Neutrophil (primary cell): ENCODE measurements around the gene C1orf53.
"Not testable (repeated sequence)": the region's sequence is repeated elsewhere in the genome, so short reads cannot be mapped to it uniquely, and the experiment has no call there.

Experiments
- H3K27ac ChIP-seq: fragments of 200-600 bp; sonication (generic); 2 replicates; pipeline ENCODE4 v1.5.1; 2016; ENCODE audit warnings: mild to moderate bottlenecking, moderate library complexity
- H3K27me3 ChIP-seq: fragments of 200-600 bp; sonication (generic); 2 replicates; pipeline ENCODE4 v1.6.0; 2016; ENCODE audit warnings: mild to moderate bottlenecking
- H3K36me3 ChIP-seq: fragments of 200-600 bp; sonication (generic); 2 replicates; pipeline ENCODE4 v1.5.1; 2017
- H3K4me1 ChIP-seq, 2 experiments: fragments of 200-600 bp in 1 of 2; sonication (generic) in 1 of 2; 1 replicate in 1 of 2; 2 replicates in 1 of 2; pipeline versions ENCODE4 v1.5.1 to v1.6.1; 2013 to 2016; ENCODE audit warnings: low read depth in 1 of 2, low read length in 1 of 2, mild to moderate bottlenecking in 1 of 2, moderate library complexity in 1 of 2; ENCODE audit not compliant: control insufficient read depth in 1 of 2, insufficient read depth in 1 of 2
- H3K4me3 ChIP-seq, 2 experiments: fragments of 200-600 bp in 1 of 2; sonication (generic) in 1 of 2; 1 replicate in 1 of 2; 2 replicates in 1 of 2; pipeline ENCODE4 v1.5.1; 2013 to 2016; ENCODE audit warnings: low read depth in 1 of 2, low read length in 1 of 2, mild to moderate bottlenecking in 1 of 2, moderate library complexity in 1 of 2
- H3K9me3 ChIP-seq: fragments of 200-600 bp; sonication (generic); 2 replicates; pipeline ENCODE4 v1.5.1; 2016
- TF ChIP-seq, protein P1 (sequence below): fragments of 200-600 bp; sonication (generic); IDR thresholded peaks from 2 replicates; pipeline ENCODE4 v1.5.1; 2016; ENCODE audit warnings: antibody characterized with exemption

Gene C1orf53

DNA sequence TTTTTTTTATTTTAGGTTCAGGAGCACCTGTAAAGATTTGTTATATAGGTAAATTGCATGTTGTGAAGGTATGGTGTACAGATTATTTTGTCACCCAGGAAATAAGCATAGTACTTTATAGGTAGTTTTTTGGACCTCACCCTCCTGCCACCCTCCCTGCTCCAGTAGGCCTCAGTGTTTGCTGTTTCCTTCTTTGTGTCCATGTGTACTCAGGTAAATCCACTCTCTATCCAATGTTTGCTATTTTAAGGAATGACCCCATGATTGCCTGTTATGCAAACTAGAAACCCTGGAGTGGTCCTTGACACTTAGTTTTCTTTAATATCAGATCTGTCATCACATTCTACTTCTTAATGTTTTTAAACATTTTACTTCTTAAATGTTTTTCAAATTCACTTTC is 48.7 kb downstream of the C1orf53 start:
- no peaks in the 10 kb centered on the region for H3K27me3 ChIP-seq
- no peak overlapping the region for H3K27ac ChIP-seq
- H3K9me3 ChIP-seq, result no peaks in the 10 kb centered on the region
- TF ChIP-seq, protein P1, sequence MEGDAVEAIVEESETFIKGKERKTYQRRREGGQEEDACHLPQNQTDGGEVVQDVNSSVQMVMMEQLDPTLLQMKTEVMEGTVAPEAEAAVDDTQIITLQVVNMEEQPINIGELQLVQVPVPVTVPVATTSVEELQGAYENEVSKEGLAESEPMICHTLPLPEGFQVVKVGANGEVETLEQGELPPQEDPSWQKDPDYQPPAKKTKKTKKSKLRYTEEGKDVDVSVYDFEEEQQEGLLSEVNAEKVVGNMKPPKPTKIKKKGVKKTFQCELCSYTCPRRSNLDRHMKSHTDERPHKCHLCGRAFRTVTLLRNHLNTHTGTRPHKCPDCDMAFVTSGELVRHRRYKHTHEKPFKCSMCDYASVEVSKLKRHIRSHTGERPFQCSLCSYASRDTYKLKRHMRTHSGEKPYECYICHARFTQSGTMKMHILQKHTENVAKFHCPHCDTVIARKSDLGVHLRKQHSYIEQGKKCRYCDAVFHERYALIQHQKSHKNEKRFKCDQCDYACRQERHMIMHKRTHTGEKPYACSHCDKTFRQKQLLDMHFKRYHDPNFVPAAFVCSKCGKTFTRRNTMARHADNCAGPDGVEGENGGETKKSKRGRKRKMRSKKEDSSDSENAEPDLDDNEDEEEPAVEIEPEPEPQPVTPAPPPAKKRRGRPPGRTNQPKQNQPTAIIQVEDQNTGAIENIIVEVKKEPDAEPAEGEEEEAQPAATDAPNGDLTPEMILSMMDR, result no peak
- H3K4me1 ChIP-seq, result peaks cover 0 to 10% of the 10 kb centered on the region in 2 experiments
- H3K4me3 ChIP-seq, result no peak overlapping the region
- H3K36me3 ChIP-seq, result no peaks in the 10 kb centered on the region

DNA sequence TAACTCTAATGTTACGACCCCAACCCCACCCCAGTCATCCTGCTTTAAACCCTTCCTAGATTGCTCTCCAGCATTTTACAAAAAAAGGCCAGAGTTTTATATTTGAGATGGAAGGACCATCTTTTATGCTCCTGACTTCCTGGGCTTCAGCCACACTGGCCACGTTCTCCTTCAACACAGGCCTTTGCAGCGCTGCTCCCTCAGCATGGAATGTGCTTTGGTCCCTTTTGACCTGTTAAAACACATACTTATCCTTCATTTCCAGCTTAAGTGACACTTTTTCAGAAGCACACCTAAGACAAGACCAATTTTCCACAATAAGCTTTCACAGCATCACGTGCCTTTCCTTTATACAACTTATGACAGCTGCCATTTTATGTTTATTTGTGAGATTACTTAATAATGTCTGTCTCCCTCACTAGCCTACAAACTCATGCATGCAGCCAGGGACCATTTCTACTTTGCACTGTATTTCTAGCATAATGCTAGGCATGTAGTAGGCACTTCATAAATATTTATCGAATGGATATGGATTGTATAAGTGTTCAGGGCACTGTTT is 49.3 kb downstream of the C1orf53 start:
- Histone ChIP-seq H3K27me3 (no peaks in the 10 kb centered on the region), H3K27ac (no peak overlapping the region), H3K4me3 (no peak overlapping the region), H3K36me3 (no peaks in the 10 kb centered on the region), H3K4me1 (peaks cover 0 to 10% of the 10 kb centered on the region in 2 experiments), H3K9me3 (no peaks in the 10 kb centered on the region)
- TF ChIP-seq, protein P1, result no peak

DNA sequence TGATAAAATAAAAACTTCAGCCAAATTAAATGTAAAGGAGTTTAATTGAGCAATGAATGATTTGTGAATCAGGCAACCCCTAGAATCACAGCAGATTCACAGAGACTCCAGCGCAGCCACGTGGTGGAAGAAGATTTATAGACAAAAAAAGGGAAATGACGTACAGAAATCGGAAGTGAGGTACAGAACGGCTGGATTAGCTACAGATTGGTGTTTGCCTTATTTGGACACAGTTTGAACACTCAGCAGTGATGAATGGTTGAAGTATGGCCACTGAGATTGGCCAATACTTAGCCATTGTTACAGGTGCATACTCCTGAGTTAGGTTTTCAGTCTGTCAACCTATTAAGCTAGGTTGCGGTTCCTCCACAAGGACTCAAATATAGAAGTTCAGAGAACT is 51.0 kb downstream of the C1orf53 start:
- H3K27ac ChIP-seq, H3K9me3 ChIP-seq, H3K4me3 ChIP-seq, H3K36me3 ChIP-seq, H3K4me1 ChIP-seq, H3K27me3 ChIP-seq: not testable (repeated sequence)

DNA sequence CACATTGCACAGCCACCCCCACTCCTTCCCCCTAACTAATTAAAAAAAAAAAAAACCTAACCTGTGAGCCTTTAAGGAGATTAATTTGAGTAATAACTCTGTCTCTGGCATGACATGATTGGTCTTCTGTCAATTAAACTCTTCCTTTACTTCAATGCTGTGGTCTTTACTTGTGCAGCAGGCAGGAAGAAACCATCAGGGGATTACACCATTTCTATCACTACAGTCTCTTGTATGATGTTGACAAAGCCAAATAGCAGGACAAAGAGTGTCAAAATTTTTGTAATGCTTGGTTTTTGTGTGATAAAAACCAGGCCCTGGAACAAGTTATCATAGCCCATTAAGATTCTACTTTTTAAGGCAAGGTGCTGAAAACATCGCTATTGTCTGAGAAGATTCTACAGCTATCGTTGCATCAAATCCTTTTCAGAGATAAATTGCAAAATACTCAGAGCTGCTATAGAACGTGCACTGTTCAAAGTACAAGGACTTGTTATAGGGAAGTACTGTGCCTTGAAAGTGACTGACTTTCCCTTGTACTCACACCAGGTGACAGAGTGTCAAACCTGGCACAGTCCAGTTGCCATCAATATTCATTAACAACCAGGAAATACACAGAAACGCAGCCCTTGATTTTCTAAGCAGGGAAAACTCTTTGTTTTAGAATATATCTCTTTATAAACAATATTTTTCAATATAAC is 52.4 kb downstream of the C1orf53 start:
- Histone ChIP-seq H3K27ac (no peak overlapping the region), H3K9me3 (no peaks in the 10 kb centered on the region), H3K27me3 (no peaks in the 10 kb centered on the region), H3K36me3 (no peaks in the 10 kb centered on the region), H3K4me1 (no peaks in the 10 kb centered on the region), H3K4me3 (no peak overlapping the region)
- TF ChIP-seq, protein P1, result no peak

DNA sequence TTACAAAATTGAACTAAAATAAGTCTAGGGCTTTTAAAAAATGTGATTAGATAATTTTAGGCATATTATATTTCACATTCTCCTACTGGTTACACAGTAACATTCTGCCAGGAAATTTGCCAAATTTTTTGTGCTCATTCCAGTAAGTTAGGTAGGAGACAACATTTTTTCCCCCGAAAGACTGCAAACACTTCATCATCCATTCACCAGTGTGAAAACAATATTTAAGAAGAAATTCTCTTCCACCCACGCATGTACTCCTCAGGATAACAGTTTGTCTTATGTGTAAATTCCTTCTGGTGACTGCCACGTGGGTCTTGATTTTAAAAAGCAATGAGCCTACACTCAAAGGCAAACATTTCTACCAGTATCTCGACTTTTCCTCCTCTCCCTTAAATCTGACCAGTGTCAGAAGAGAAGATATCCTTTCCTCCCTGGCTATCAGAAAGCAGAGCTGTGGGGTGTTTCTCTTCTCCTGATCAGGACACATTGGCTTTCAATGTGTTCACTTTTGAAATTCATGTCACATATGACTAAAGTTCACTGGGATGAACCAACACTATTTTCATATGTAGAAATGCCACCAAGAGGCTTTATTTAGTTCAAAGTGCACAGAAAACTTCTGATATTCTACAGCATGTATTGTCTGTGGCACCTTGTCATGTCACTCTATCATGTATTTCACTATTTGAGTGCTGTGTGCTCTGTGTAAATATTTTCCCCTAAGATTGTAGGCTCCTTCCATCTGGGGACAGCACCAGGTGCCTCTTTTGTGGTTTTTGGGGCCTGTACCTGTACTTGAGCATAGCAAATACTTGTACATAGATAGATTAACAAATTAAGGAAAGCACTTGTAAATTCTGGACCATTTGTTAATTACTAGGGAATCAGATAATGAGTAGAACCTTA is 53.3 kb downstream of the C1orf53 start:
- Histone ChIP-seq H3K4me1 (no peaks in the 10 kb centered on the region), H3K9me3 (no peaks in the 10 kb centered on the region), H3K27me3 (no peaks in the 10 kb centered on the region), H3K36me3 (no peaks in the 10 kb centered on the region), H3K4me3 (no peak overlapping the region), H3K27ac (no peak overlapping the region)
- TF ChIP-seq, protein P1, result no peak
